ENCODE data around the gene GTPBP2. TPM values are rescaled to one million over a fixed set of nuclear protein-coding genes. Genes with fewer than 3 reads are reported as not detected.

Gene GTPBP2
- polyA plus RNA-seq, 3 donors, result 3.6 to 120 (median 4.9) TPM

- peaks cover 32 to 37% of the 10 kb centered on the region in 2 donors for H3K36me3 Mint-ChIP-seq
- Histone ChIP-seq H3K9ac (ENCODE audit: insufficient read depth, low read length, poor library complexity, severe bottlenecking) (peak overlapping the region; percentile 72), H4K20me1 (ENCODE audit: insufficient read depth, low read length) (no peaks in the 10 kb centered on the region), H3K36me3 (replicated peaks in 1 of 2; ENCODE audit: control insufficient read depth in 1 of 2, insufficient read depth in 2 of 2, low read length in 2 of 2) (peaks cover 20 to 36% of the 10 kb centered on the region in 2 donors), H3K4me3 (replicated peaks in 1 of 3; ENCODE audit: low read depth in 2 of 3, low read length in 3 of 3) (peak overlapping the region; percentile 82 to 99 (median 88)), H3K4me1 (ENCODE audit: control insufficient read depth in 1 of 2, insufficient read depth in 2 of 2, low read length in 2 of 2) (peaks cover 18 to 24% of the 10 kb centered on the region in 2 donors), H3K79me2 (ENCODE audit: insufficient read depth, low read length) (peaks cover 53% of the 10 kb centered on the region), H3K4me2 (replicated peaks; ENCODE audit: extremely low read depth, low read length, poor library complexity, severe bottlenecking) (peak overlapping the region; percentile 83), H2AFZ (ENCODE audit: insufficient read depth, low read depth, low read length, poor library complexity, severe bottlenecking) (peak overlapping the region; percentile 99), H3K27me3 (ENCODE audit: control insufficient read depth in 2 of 2, insufficient read depth in 2 of 2, low read length in 2 of 2) (no peaks in the 10 kb centered on the region), H3K9me3 (replicated peaks in 1 of 2; ENCODE audit: control insufficient read depth in 1 of 2, insufficient read depth in 1 of 2, low read length in 2 of 2) (no peaks in the 10 kb centered on the region), H3K27ac (ENCODE audit: low read depth in 1 of 2, low read length in 2 of 2) (peak overlapping the region; percentile 4 to 88)
- intact Hi-C loops (cut with micrococcal nuclease), result loop anchor here in 1 of 2 donors (5.0 kb wide), 1 partner anchor 52 kb away; the partner anchor contains the start of gene GTPBP2
- H3K4me3 Mint-ChIP-seq, result peak overlapping the region; percentile 98 to 99
- H3K9me3 Mint-ChIP-seq, result no peaks in the 10 kb centered on the region
- TF ChIP-seq, protein P1, sequence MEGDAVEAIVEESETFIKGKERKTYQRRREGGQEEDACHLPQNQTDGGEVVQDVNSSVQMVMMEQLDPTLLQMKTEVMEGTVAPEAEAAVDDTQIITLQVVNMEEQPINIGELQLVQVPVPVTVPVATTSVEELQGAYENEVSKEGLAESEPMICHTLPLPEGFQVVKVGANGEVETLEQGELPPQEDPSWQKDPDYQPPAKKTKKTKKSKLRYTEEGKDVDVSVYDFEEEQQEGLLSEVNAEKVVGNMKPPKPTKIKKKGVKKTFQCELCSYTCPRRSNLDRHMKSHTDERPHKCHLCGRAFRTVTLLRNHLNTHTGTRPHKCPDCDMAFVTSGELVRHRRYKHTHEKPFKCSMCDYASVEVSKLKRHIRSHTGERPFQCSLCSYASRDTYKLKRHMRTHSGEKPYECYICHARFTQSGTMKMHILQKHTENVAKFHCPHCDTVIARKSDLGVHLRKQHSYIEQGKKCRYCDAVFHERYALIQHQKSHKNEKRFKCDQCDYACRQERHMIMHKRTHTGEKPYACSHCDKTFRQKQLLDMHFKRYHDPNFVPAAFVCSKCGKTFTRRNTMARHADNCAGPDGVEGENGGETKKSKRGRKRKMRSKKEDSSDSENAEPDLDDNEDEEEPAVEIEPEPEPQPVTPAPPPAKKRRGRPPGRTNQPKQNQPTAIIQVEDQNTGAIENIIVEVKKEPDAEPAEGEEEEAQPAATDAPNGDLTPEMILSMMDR (IDR thresholded peaks at IDR 0.05), result no peak
- no peaks in the 10 kb centered on the region for H3K27me3 Mint-ChIP-seq (ENCODE audit: low read depth in 3 of 3)
- DNase-seq, result no peak
- 0% methylated on average over 35 of the region's 38 CpGs for WGBS (ENCODE audit: insufficient coverage)
- peaks cover 29% of the 10 kb centered on the region for H3K4me1 Mint-ChIP-seq
- H3K27ac Mint-ChIP-seq, result peak overlapping the region; percentile 12 to 88 (median 82)
These were observed 53.8 kb downstream of the GTPBP2 start for GRCh38 chr6:43575105-43575771.

DNA sequence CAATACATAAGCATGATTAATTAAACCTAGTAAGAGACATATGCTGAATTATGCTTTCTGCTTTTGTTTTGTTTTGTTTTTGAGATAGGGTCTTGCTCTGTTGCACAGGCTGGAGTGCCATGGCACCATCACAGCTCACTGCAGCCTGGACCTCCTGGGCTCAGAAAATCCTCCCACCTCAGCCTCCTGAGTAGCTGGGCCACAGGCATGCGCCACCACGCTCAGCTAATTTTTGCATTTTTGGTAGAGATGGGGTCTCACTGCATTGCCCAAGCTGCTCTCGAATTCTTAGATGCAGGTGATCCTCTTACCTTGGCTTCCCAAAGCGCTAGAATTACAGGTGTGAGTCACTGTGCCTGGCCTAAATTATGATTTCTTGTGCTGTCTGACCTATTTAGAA is 57.0 kb downstream of the GTPBP2 start:
- Histone ChIP-seq H3K4me3 (replicated peaks in 1 of 3; ENCODE audit: low read depth in 2 of 3, low read length in 3 of 3) (no peak overlapping the region), H3K9me3 (replicated peaks in 1 of 2; ENCODE audit: control insufficient read depth in 1 of 2, insufficient read depth in 1 of 2, low read length in 2 of 2) (no peaks in the 10 kb centered on the region), H3K4me2 (replicated peaks; ENCODE audit: extremely low read depth, low read length, poor library complexity, severe bottlenecking) (no peak overlapping the region), H4K20me1 (ENCODE audit: insufficient read depth, low read length) (no peaks in the 10 kb centered on the region), H3K9ac (ENCODE audit: insufficient read depth, low read length, poor library complexity, severe bottlenecking) (no peak overlapping the region), H3K4me1 (ENCODE audit: control insufficient read depth in 1 of 2, insufficient read depth in 2 of 2, low read length in 2 of 2) (peaks cover 18 to 19% of the 10 kb centered on the region in 2 donors), H3K79me2 (ENCODE audit: insufficient read depth, low read length) (peaks cover 26% of the 10 kb centered on the region), H3K36me3 (replicated peaks in 1 of 2; ENCODE audit: control insufficient read depth in 1 of 2, insufficient read depth in 2 of 2, low read length in 2 of 2) (peaks cover 47 to 60% of the 10 kb centered on the region in 2 donors), H2AFZ (ENCODE audit: insufficient read depth, low read depth, low read length, poor library complexity, severe bottlenecking) (no peak overlapping the region), H3K27me3 (ENCODE audit: control insufficient read depth in 2 of 2, insufficient read depth in 2 of 2, low read length in 2 of 2) (no peaks in the 10 kb centered on the region), H3K27ac (ENCODE audit: low read depth in 1 of 2, low read length in 2 of 2) (no peak overlapping the region)
- DNase-seq, result no peak
- TF ChIP-seq, protein P1 (IDR thresholded peaks at IDR 0.05), result no peak
- Mint-ChIP-seq H3K27me3 (ENCODE audit: low read depth in 3 of 3) (no peaks in the 10 kb centered on the region), H3K27ac (no peak overlapping the region), H3K9me3 (no peaks in the 10 kb centered on the region), H3K4me3 (no peak overlapping the region), H3K4me1 (peaks cover 15% of the 10 kb centered on the region), H3K36me3 (peaks cover 43 to 60% of the 10 kb centered on the region in 2 donors)
- WGBS (ENCODE audit: insufficient coverage), result no CpG with 5 or more reads among the region's 4 CpGs
- intact Hi-C loops (cut with micrococcal nuclease), result no loop called here
